ENCODE data around the gene SKOR1.

Gene SKOR1

GRCh38 chr15:67790610-67791319, 34.5 kb upstream of the SKOR1 start:
- no peak overlapping the region for H3K4me2 ChIP-seq (ENCODE audit: low read length)
- H3K9ac ChIP-seq (ENCODE audit: low read length), result no peak overlapping the region
- no peak overlapping the region for H2BK5ac ChIP-seq (ENCODE audit: low read depth, low read length, poor library complexity)
- no peak overlapping the region for H4K91ac ChIP-seq (ENCODE audit: low read depth, low read length)
- H3K14ac ChIP-seq (ENCODE audit: low read length), result no peak overlapping the region
- no peak overlapping the region for H2AK5ac ChIP-seq (ENCODE audit: low read length)
- H4K8ac ChIP-seq (ENCODE audit: low read depth, low read length), result no peak overlapping the region
- H3K4me1 ChIP-seq (ENCODE audit: control insufficient read depth in 1 of 2, insufficient read depth in 2 of 2, low read length in 2 of 2), result no peaks in the 10 kb centered on the region
- no peak overlapping the region for H3K27ac ChIP-seq (ENCODE audit: low read depth, low read length)
- H3K4ac ChIP-seq (ENCODE audit: low read depth, low read length), result no peak overlapping the region
- no CpG with 5 or more reads among the region's 3 CpGs for WGBS (ENCODE audit: extremely low coverage, insufficient coverage, insufficient read length)
- no peaks in the 10 kb centered on the region for H3K79me2 ChIP-seq (ENCODE audit: control insufficient read depth, insufficient read depth, low read length, poor library complexity)
- no peak overlapping the region for H3K4me3 ChIP-seq (ENCODE audit: low read depth, low read length)
- no peak overlapping the region for H2BK12ac ChIP-seq (ENCODE audit: low read length)
- H3K27me3 ChIP-seq (ENCODE audit: insufficient read depth, low read length), result no peaks in the 10 kb centered on the region
- DNase-seq, result no peak
- no peak overlapping the region for H2AFZ ChIP-seq (ENCODE audit: insufficient read depth, low read length, poor library complexity)
- H3K18ac ChIP-seq (ENCODE audit: low read length), result no peak overlapping the region
- no peak overlapping the region for H4K12ac ChIP-seq (ENCODE audit: low read depth, low read length)
- H3K79me1 ChIP-seq (ENCODE audit: low read length), result no peaks in the 10 kb centered on the region
- no peak overlapping the region for H3K23ac ChIP-seq (ENCODE audit: low read length)
- H3K9me3 ChIP-seq (ENCODE audit: insufficient read depth, low read depth, low read length), result peaks cover 3% of the 10 kb centered on the region
- H2BK120ac ChIP-seq (ENCODE audit: insufficient read depth, low read length, poor library complexity), result no peak overlapping the region
- no peaks in the 10 kb centered on the region for H3K36me3 ChIP-seq (ENCODE audit: control insufficient read depth in 1 of 2, insufficient read depth in 2 of 2, low read length in 2 of 2)

GRCh38 chr15:67792250-67792942, 32.9 kb upstream of the SKOR1 start:
- no peak overlapping the region for H2BK120ac ChIP-seq (ENCODE audit: insufficient read depth, low read length, poor library complexity)
- no peaks in the 10 kb centered on the region for H3K27me3 ChIP-seq (ENCODE audit: insufficient read depth, low read length)
- no peak overlapping the region for H4K12ac ChIP-seq (ENCODE audit: low read depth, low read length)
- no peak for DNase-seq
- no peak overlapping the region for H2BK5ac ChIP-seq (ENCODE audit: low read depth, low read length, poor library complexity)
- no peaks in the 10 kb centered on the region for H3K36me3 ChIP-seq (ENCODE audit: control insufficient read depth in 1 of 2, insufficient read depth in 2 of 2, low read length in 2 of 2)
- no peak overlapping the region for H2BK12ac ChIP-seq (ENCODE audit: low read length)
- no peak overlapping the region for H3K23ac ChIP-seq (ENCODE audit: low read length)
- WGBS (ENCODE audit: extremely low coverage, insufficient coverage, insufficient read length), result no CpG with 5 or more reads among the region's 8 CpGs
- no peak overlapping the region for H3K4ac ChIP-seq (ENCODE audit: low read depth, low read length)
- H3K9me3 ChIP-seq (ENCODE audit: insufficient read depth, low read depth, low read length), result no peaks in the 10 kb centered on the region
- H2AK5ac ChIP-seq (ENCODE audit: low read length), result no peak overlapping the region
- H3K9ac ChIP-seq (ENCODE audit: low read length), result no peak overlapping the region
- H3K27ac ChIP-seq (ENCODE audit: low read depth, low read length), result no peak overlapping the region
- no peak overlapping the region for H3K14ac ChIP-seq (ENCODE audit: low read length)
- no peak overlapping the region for H4K8ac ChIP-seq (ENCODE audit: low read depth, low read length)
- no peak overlapping the region for H4K91ac ChIP-seq (ENCODE audit: low read depth, low read length)
- no peaks in the 10 kb centered on the region for H3K79me1 ChIP-seq (ENCODE audit: low read length)
- no peak overlapping the region for H3K4me3 ChIP-seq (ENCODE audit: low read depth, low read length)
- H3K18ac ChIP-seq (ENCODE audit: low read length), result no peak overlapping the region
- H3K4me1 ChIP-seq (ENCODE audit: control insufficient read depth in 1 of 2, insufficient read depth in 2 of 2, low read length in 2 of 2), result no peaks in the 10 kb centered on the region
- H3K79me2 ChIP-seq (ENCODE audit: control insufficient read depth, insufficient read depth, low read length, poor library complexity), result no peaks in the 10 kb centered on the region
- no peak overlapping the region for H2AFZ ChIP-seq (ENCODE audit: insufficient read depth, low read length, poor library complexity)
- H3K4me2 ChIP-seq (ENCODE audit: low read length), result no peak overlapping the region

GRCh38 chr15:67794832-67795574, 30.3 kb upstream of the SKOR1 start:
- Histone ChIP-seq H3K4me1 (ENCODE audit: control insufficient read depth in 1 of 2, insufficient read depth in 2 of 2, low read length in 2 of 2) (no peaks in the 10 kb centered on the region), H3K79me2 (ENCODE audit: control insufficient read depth, insufficient read depth, low read length, poor library complexity) (no peaks in the 10 kb centered on the region), H3K9ac (ENCODE audit: low read length) (no peak overlapping the region), H3K27ac (ENCODE audit: low read depth, low read length) (no peak overlapping the region), H3K9me3 (ENCODE audit: insufficient read depth, low read depth, low read length) (no peaks in the 10 kb centered on the region), H3K4me2 (ENCODE audit: low read length) (no peak overlapping the region), H2BK5ac (ENCODE audit: low read depth, low read length, poor library complexity) (no peak overlapping the region), H2BK12ac (ENCODE audit: low read length) (no peak overlapping the region), H3K36me3 (ENCODE audit: control insufficient read depth in 1 of 2, insufficient read depth in 2 of 2, low read length in 2 of 2) (no peaks in the 10 kb centered on the region), H3K4ac (ENCODE audit: low read depth, low read length) (no peak overlapping the region), H4K91ac (ENCODE audit: low read depth, low read length) (no peak overlapping the region), H3K23ac (ENCODE audit: low read length) (no peak overlapping the region), H2AK5ac (ENCODE audit: low read length) (no peak overlapping the region), H3K18ac (ENCODE audit: low read length) (no peak overlapping the region), H3K4me3 (ENCODE audit: low read depth, low read length) (no peak overlapping the region), H4K8ac (ENCODE audit: low read depth, low read length) (no peak overlapping the region), H3K79me1 (ENCODE audit: low read length) (no peaks in the 10 kb centered on the region), H4K12ac (ENCODE audit: low read depth, low read length) (no peak overlapping the region), H2BK120ac (ENCODE audit: insufficient read depth, low read length, poor library complexity) (no peak overlapping the region), H2AFZ (ENCODE audit: insufficient read depth, low read length, poor library complexity) (no peak overlapping the region), H3K27me3 (ENCODE audit: insufficient read depth, low read length) (no peaks in the 10 kb centered on the region), H3K14ac (ENCODE audit: low read length) (no peak overlapping the region)
- no CpG with 5 or more reads among the region's 4 CpGs for WGBS (ENCODE audit: extremely low coverage, insufficient coverage, insufficient read length)
- no peak for DNase-seq

GRCh38 chr15:67796196-67797127, 28.8 kb upstream of the SKOR1 start:
- no peak overlapping the region for H3K4me3 ChIP-seq (ENCODE audit: low read depth, low read length)
- H3K14ac ChIP-seq (ENCODE audit: low read length), result no peak overlapping the region
- H2AK5ac ChIP-seq (ENCODE audit: low read length), result no peak overlapping the region
- H3K9me3 ChIP-seq (ENCODE audit: insufficient read depth, low read depth, low read length), result no peaks in the 10 kb centered on the region
- no peak overlapping the region for H2BK120ac ChIP-seq (ENCODE audit: insufficient read depth, low read length, poor library complexity)
- H4K8ac ChIP-seq (ENCODE audit: low read depth, low read length), result no peak overlapping the region
- H3K27ac ChIP-seq (ENCODE audit: low read depth, low read length), result no peak overlapping the region
- no peak for DNase-seq
- no peak overlapping the region for H3K4ac ChIP-seq (ENCODE audit: low read depth, low read length)
- no peak overlapping the region for H2AFZ ChIP-seq (ENCODE audit: insufficient read depth, low read length, poor library complexity)
- H3K36me3 ChIP-seq (ENCODE audit: control insufficient read depth in 1 of 2, insufficient read depth in 2 of 2, low read length in 2 of 2), result no peaks in the 10 kb centered on the region
- no peak overlapping the region for H3K9ac ChIP-seq (ENCODE audit: low read length)
- no peaks in the 10 kb centered on the region for H3K79me1 ChIP-seq (ENCODE audit: low read length)
- no peak overlapping the region for H4K12ac ChIP-seq (ENCODE audit: low read depth, low read length)
- H3K4me1 ChIP-seq (ENCODE audit: control insufficient read depth in 1 of 2, insufficient read depth in 2 of 2, low read length in 2 of 2), result no peaks in the 10 kb centered on the region
- no peaks in the 10 kb centered on the region for H3K79me2 ChIP-seq (ENCODE audit: control insufficient read depth, insufficient read depth, low read length, poor library complexity)
- no peak overlapping the region for H3K23ac ChIP-seq (ENCODE audit: low read length)
- no peak overlapping the region for H2BK12ac ChIP-seq (ENCODE audit: low read length)
- no peak overlapping the region for H4K91ac ChIP-seq (ENCODE audit: low read depth, low read length)
- H3K4me2 ChIP-seq (ENCODE audit: low read length), result no peak overlapping the region
- no CpG with 5 or more reads among the region's 4 CpGs for WGBS (ENCODE audit: extremely low coverage, insufficient coverage, insufficient read length)
- H3K27me3 ChIP-seq (ENCODE audit: insufficient read depth, low read length), result no peaks in the 10 kb centered on the region
- no peak overlapping the region for H3K18ac ChIP-seq (ENCODE audit: low read length)
- no peak overlapping the region for H2BK5ac ChIP-seq (ENCODE audit: low read depth, low read length, poor library complexity)
